CD4-positive, alpha-beta T cell treated with Interleukin-21 for 1 hour (primary cell): ENCODE data around the gene PAGE4.

Source experiments
- DNase-seq: peaks from one replicate; pipeline ENCODE4 v3.0.0-alpha.2; 2020

The PAGE4 gene

GRCh38 chrX:49877397-49878101, 48.4 kb downstream of the PAGE4 start:
- DNase-seq: no peak

- DNase-seq: no peak
Measured at GRCh38 chrX:49878128-49878833, 49.2 kb downstream of the PAGE4 start.

GRCh38 chrX:49878834-49879655, 49.9 kb downstream of the PAGE4 start, which contains the start of gene USP27X:
TSS of gene USP27X (plus strand) at chrX:49879484. CDS start at chrX:49880308, 824 bp downstream.
- peak; percentile 88 for DNase-seq

GRCh38 chrX:49879656-49880277, 50.7 kb downstream of the PAGE4 start:
- no peak for DNase-seq

GRCh38 chrX:49880668-49881067, 51.6 kb downstream of the PAGE4 start:
- no peak for DNase-seq
